Neuronal stem cell (in vitro differentiated cells): ENCODE data around the gene FER.

Experiments
- DNase-seq: peaks from one replicate; pipeline ENCODE4 v3.0.0-alpha.2; 2013; ENCODE audit warnings: low spot score
- H2AFZ ChIP-seq: one replicate; pipeline ENCODE4 v1.6.1; 2013; ENCODE audit warnings: mild to moderate bottlenecking, low read length, inconsistent platforms
- H2AK5ac ChIP-seq: 2 replicates; pipeline ENCODE4 v1.6.1; 2013; ENCODE audit warnings: low read depth, mild to moderate bottlenecking, inconsistent platforms, low read length, moderate library complexity, mixed read lengths
- H2BK120ac ChIP-seq: 2 replicates; pipeline ENCODE4 v1.6.1; 2013; ENCODE audit warnings: low read depth, mild to moderate bottlenecking, inconsistent platforms, low read length, moderate library complexity, mixed read lengths
- H2BK12ac ChIP-seq: one replicate; pipeline ENCODE4 v1.6.1; 2013; ENCODE audit warnings: low read length, inconsistent platforms
- H2BK15ac ChIP-seq: 2 replicates; pipeline ENCODE4 v1.6.1; 2013; ENCODE audit warnings: mild to moderate bottlenecking, low read length, inconsistent platforms, mixed read lengths
- H2BK5ac ChIP-seq: one replicate; pipeline ENCODE4 v1.6.1; 2013; ENCODE audit warnings: inconsistent platforms, mild to moderate bottlenecking, low read length, moderate library complexity
- H3K14ac ChIP-seq: one replicate; pipeline ENCODE4 v1.6.1; 2013; ENCODE audit warnings: low read length, inconsistent platforms
- H3K18ac ChIP-seq: 2 replicates; pipeline ENCODE4 v1.6.1; 2013; ENCODE audit warnings: low read length, inconsistent platforms
- H3K23ac ChIP-seq: 2 replicates; pipeline ENCODE4 v1.6.1; 2013; ENCODE audit warnings: low read depth, mild to moderate bottlenecking, mixed read lengths, low read length, inconsistent platforms; ENCODE audit not compliant: poor library complexity
- H3K27ac ChIP-seq: replicated peaks from 3 replicates; pipeline ENCODE4 v1.5.1; 2013; ENCODE audit warnings: low read length, inconsistent platforms
- H3K27me3 ChIP-seq, 3 experiments: 2 replicates each; pipeline ENCODE4 v1.6.1; 2013; ENCODE audit warnings: low read length in 3 of 3, mild to moderate bottlenecking in 2 of 3, inconsistent platforms in 1 of 3, low read depth in 1 of 3, mixed read lengths in 1 of 3, moderate library complexity in 1 of 3; ENCODE audit not compliant: control insufficient read depth in 3 of 3, insufficient read depth in 3 of 3
- H3K36me3 ChIP-seq, 2 donors: replicated peaks in 1 of 2; 2 replicates each; pipeline ENCODE4 v1.6.1; 2013; ENCODE audit warnings: low read length in 2 of 2; ENCODE audit not compliant: control insufficient read depth in 2 of 2, insufficient read depth in 2 of 2
- H3K4ac ChIP-seq: 2 replicates; pipeline ENCODE4 v1.6.1; 2013; ENCODE audit warnings: inconsistent platforms, mild to moderate bottlenecking, low read length, moderate library complexity
- H3K4me1 ChIP-seq, 2 donors: 1 replicate in 1 of 2; 2 replicates in 1 of 2; pipeline ENCODE4 v1.6.1; 2013; ENCODE audit warnings: low read length in 2 of 2, low read depth in 1 of 2; ENCODE audit not compliant: control insufficient read depth in 2 of 2, insufficient read depth in 1 of 2
- H3K4me2 ChIP-seq: one replicate; pipeline ENCODE4 v1.6.1; 2013; ENCODE audit warnings: mild to moderate bottlenecking, low read length, inconsistent platforms; ENCODE audit not compliant: insufficient read depth, poor library complexity, severe bottlenecking
- H3K4me3 ChIP-seq, 2 donors: 2 replicates each; pipeline ENCODE4 v1.5.1; 2013; ENCODE audit warnings: low read length in 2 of 2, mild to moderate bottlenecking in 2 of 2, inconsistent platforms in 1 of 2, moderate library complexity in 1 of 2
- H3K79me1 ChIP-seq: one replicate; pipeline ENCODE4 v1.6.1; 2013; ENCODE audit warnings: low read depth, mild to moderate bottlenecking, inconsistent platforms, low read length, moderate library complexity
- H3K9ac ChIP-seq: one replicate; pipeline ENCODE4 v1.6.1; 2013; ENCODE audit warnings: mild to moderate bottlenecking, low read depth, low read length, inconsistent platforms; ENCODE audit not compliant: poor library complexity
- H3K9me3 ChIP-seq, 2 donors: replicated peaks in 1 of 2; 2 replicates each; pipeline versions ENCODE3 to v1.6.1; 2013; ENCODE audit warnings: low read length in 2 of 2, mild to moderate bottlenecking in 2 of 2, inconsistent platforms in 1 of 2, low read depth in 1 of 2, mixed read lengths in 1 of 2, moderate library complexity in 1 of 2; ENCODE audit not compliant: control insufficient read depth in 2 of 2, insufficient read depth in 1 of 2
- H4K8ac ChIP-seq: one replicate; pipeline ENCODE4 v1.6.1; 2013; ENCODE audit warnings: low read depth, mild to moderate bottlenecking, inconsistent platforms, low read length, moderate library complexity
- H4K91ac ChIP-seq: one replicate; pipeline ENCODE4 v1.6.1; 2013; ENCODE audit warnings: low read length, low read depth, mild to moderate bottlenecking, inconsistent platforms; ENCODE audit not compliant: poor library complexity
- WGBS, 2 donors: extraction: QIAGEN DNeasy Blood & Tissue Kit; methylation state at CpG; one replicate each; pipeline ENCODE4 v1.1.7; 2013; ENCODE audit warnings: missing lambda C conversion rate in 2 of 2, mixed read lengths in 1 of 2; ENCODE audit not compliant: insufficient read length in 2 of 2, insufficient replicate concordance in 1 of 2; ENCODE audit errors: extremely low coverage in 2 of 2; 5-methylcytosine and 5-hydroxymethylcytosine counted together

FER gene

DNA sequence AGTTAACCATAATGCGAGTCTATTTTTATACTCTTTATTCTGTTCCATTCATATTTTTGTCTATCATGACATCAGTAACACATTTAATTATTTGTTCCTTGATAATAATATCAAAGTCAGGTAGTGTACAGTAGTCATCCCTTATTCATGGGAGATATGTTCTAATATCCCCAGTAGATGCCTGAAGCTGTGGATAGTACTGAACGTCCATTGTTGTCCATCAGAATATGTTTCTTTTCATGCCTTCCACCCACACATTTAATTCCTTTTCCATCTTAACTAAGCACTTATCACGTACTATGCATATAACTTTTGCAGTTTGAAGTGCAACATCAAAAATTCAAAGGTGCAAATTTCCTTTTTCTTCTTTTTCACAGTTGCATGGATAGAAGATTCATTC lies 53.6 kb downstream of the FER start:
- no peak overlapping the region for H3K4me2 ChIP-seq
- H2AK5ac ChIP-seq: no peak overlapping the region
- H3K4me1 ChIP-seq: peaks cover 0 to 2% of the 10 kb centered on the region in 2 donors
- no peak overlapping the region for H4K91ac ChIP-seq
- no peak overlapping the region for H2BK15ac ChIP-seq
- H3K4ac ChIP-seq: no peak overlapping the region
- no peak overlapping the region for H3K27ac ChIP-seq
- no peaks in the 10 kb centered on the region for H3K27me3 ChIP-seq
- peaks cover 0 to 5% of the 10 kb centered on the region in 2 donors for H3K36me3 ChIP-seq
- no peak for DNase-seq
- H3K14ac ChIP-seq: no peak overlapping the region
- no peak overlapping the region for H2BK12ac ChIP-seq
- no CpG with 5 or more reads among the region's 3 CpGs for WGBS, 2 donors
- no peak overlapping the region for H2AFZ ChIP-seq
- H3K79me1 ChIP-seq: no peaks in the 10 kb centered on the region
- H4K8ac ChIP-seq: no peak overlapping the region
- H3K23ac ChIP-seq: no peak overlapping the region
- H2BK120ac ChIP-seq: no peak overlapping the region
- no peak overlapping the region for H3K18ac ChIP-seq
- no peak overlapping the region for H3K9ac ChIP-seq
- H3K4me3 ChIP-seq: no peak overlapping the region
- peaks cover 2 to 25% of the 10 kb centered on the region in 2 donors for H3K9me3 ChIP-seq
- H2BK5ac ChIP-seq: no peak overlapping the region

- H3K79me1 ChIP-seq: no peaks in the 10 kb centered on the region
- no peak overlapping the region for H3K4me3 ChIP-seq
- H3K27me3 ChIP-seq: no peaks in the 10 kb centered on the region
- no peak overlapping the region for H2AFZ ChIP-seq
- H3K18ac ChIP-seq: no peak overlapping the region
- H4K91ac ChIP-seq: no peak overlapping the region
- no peak overlapping the region for H3K4ac ChIP-seq
- no peak overlapping the region for H4K8ac ChIP-seq
- no peak for DNase-seq
- no peak overlapping the region for H2BK5ac ChIP-seq
- H3K14ac ChIP-seq: no peak overlapping the region
- no peak overlapping the region for H3K9ac ChIP-seq
- H2BK12ac ChIP-seq: no peak overlapping the region
- H3K27ac ChIP-seq: no peak overlapping the region
- WGBS, 2 donors: no CpG with 5 or more reads among the region's 4 CpGs
- peaks cover 0 to 2% of the 10 kb centered on the region in 2 donors for H3K4me1 ChIP-seq
- H3K23ac ChIP-seq: no peak overlapping the region
- peaks cover 2 to 25% of the 10 kb centered on the region in 2 donors for H3K9me3 ChIP-seq
- no peak overlapping the region for H3K4me2 ChIP-seq
- no peak overlapping the region for H2AK5ac ChIP-seq
- peaks cover 0 to 5% of the 10 kb centered on the region in 2 donors for H3K36me3 ChIP-seq
- H2BK15ac ChIP-seq: no peak overlapping the region
- no peak overlapping the region for H2BK120ac ChIP-seq
Measured at GRCh38 chr5:108801776-108802175, 54.1 kb downstream of the FER start.

DNA sequence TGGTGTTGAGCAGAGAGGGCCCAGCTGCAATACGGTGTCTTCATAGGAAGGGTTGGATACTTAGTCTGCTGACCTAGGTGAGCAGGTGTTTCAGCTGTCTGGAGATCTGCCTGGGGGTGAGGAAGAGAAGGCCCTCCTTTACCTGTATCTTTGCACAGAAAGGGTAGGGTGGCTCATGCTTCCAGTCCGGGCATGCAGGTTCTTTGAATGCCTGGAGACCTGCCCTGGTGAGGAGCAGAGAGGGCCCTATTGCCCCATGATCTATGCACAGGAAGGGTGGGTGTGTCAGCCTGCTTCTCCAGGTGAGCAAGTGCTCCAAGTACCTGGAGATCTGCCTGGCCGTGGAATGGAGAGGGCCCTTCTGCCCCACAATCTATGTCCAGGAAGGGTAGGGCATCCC lies 63.0 kb downstream of the FER start:
- no peak overlapping the region for H3K23ac ChIP-seq
- H4K91ac ChIP-seq: no peak overlapping the region
- H3K9me3 ChIP-seq: peaks cover 6 to 36% of the 10 kb centered on the region in 2 donors
- peak overlapping the region in 1 of 2 donors; percentile 44 for H3K4me3 ChIP-seq
- H2AFZ ChIP-seq: no peak overlapping the region
- H3K18ac ChIP-seq: peak overlapping the region; percentile 13
- no peak overlapping the region for H2AK5ac ChIP-seq
- H3K4me2 ChIP-seq: no peak overlapping the region
- H3K27ac ChIP-seq: no peak overlapping the region
- no peak overlapping the region for H2BK12ac ChIP-seq
- H2BK5ac ChIP-seq: no peak overlapping the region
- no peak overlapping the region for H3K4ac ChIP-seq
- WGBS, 2 donors: no CpG with 5 or more reads among the region's 3 CpGs
- H3K36me3 ChIP-seq: no peaks in the 10 kb centered on the region
- no peak overlapping the region for H2BK15ac ChIP-seq
- no peak overlapping the region for H3K9ac ChIP-seq
- no peak overlapping the region for H4K8ac ChIP-seq
- H3K4me1 ChIP-seq: no peaks in the 10 kb centered on the region
- H3K14ac ChIP-seq: peak overlapping the region; percentile 17
- no peaks in the 10 kb centered on the region for H3K79me1 ChIP-seq
- no peak for DNase-seq
- H3K27me3 ChIP-seq: no peaks in the 10 kb centered on the region
- H2BK120ac ChIP-seq: no peak overlapping the region

DNA sequence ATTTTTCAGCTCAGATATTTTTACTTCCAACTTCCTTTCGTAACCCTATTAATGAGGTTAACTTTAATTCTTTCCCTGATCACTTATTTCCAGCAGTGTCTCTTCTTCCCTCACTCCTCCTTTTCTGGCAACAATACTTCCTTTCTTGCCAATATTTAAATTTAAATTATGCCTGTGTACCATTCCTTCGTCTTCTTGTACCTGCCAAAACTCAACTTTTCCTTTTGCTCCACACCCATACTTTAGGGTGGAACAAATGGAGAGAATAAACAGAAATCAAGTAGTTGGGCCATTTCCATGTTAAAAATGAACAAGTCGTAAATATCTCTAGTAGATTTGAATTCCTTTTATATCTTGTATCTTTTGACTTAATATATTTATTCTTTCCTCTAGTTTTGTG lies 66.0 kb downstream of the FER start:
- Histone ChIP-seq H2BK5ac (no peak overlapping the region), H3K4me1 (no peaks in the 10 kb centered on the region), H3K14ac (no peak overlapping the region), H3K9ac (no peak overlapping the region), H3K79me1 (no peaks in the 10 kb centered on the region), H3K9me3 (peaks cover 6 to 25% of the 10 kb centered on the region in 2 donors), H3K18ac (no peak overlapping the region), H3K4me3 (no peak overlapping the region), H4K91ac (no peak overlapping the region), H2BK15ac (no peak overlapping the region), H3K27ac (no peak overlapping the region), H2BK120ac (no peak overlapping the region), H3K36me3 (no peaks in the 10 kb centered on the region), H4K8ac (no peak overlapping the region), H3K27me3 (no peaks in the 10 kb centered on the region), H2AK5ac (no peak overlapping the region), H3K4ac (no peak overlapping the region), H2BK12ac (no peak overlapping the region), H3K23ac (no peak overlapping the region), H3K4me2 (no peak overlapping the region), H2AFZ (no peak overlapping the region)
- no peak for DNase-seq
- no CpG with 5 or more reads among the region's 3 CpGs for WGBS, 2 donors
